Measurements from ENCODE around the gene NME8.
"Not testable (repeated sequence)": the region's sequence is repeated elsewhere in the genome, so short reads cannot be mapped to it uniquely, and the experiment has no call there.

NME8 gene, protein sequence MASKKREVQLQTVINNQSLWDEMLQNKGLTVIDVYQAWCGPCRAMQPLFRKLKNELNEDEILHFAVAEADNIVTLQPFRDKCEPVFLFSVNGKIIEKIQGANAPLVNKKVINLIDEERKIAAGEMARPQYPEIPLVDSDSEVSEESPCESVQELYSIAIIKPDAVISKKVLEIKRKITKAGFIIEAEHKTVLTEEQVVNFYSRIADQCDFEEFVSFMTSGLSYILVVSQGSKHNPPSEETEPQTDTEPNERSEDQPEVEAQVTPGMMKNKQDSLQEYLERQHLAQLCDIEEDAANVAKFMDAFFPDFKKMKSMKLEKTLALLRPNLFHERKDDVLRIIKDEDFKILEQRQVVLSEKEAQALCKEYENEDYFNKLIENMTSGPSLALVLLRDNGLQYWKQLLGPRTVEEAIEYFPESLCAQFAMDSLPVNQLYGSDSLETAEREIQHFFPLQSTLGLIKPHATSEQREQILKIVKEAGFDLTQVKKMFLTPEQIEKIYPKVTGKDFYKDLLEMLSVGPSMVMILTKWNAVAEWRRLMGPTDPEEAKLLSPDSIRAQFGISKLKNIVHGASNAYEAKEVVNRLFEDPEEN

DNA sequence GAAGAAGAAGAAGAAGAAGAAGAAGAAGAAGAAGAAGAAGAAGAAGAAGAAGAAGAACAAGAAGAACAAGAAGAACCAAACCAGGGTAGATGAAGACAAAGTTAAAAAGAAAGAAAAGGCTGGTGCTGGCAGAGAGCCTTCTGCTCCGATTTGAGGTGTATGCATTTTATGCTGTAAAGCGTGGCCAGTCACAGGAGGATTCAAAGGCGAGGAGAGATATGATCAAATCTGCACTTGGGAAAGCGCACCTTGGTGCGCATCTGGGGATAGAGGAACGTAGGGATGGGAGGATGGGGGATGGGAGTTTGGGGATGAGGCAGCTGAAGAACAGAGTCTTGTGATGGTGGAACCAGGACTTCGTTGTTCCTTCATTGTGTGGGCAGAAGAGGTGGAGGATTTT, at the start of gene NME8:
Gene NME8 (plus strand): TSS at position 301 of the 400 bp plus-strand sequence. CDS start 1,670 bp downstream, outside the sequence.
- Histone ChIP-seq H3K9me3 (ENCODE audit: control insufficient read depth in 2 of 2, low read length in 2 of 2) (peaks cover 0 to 5% of the 10 kb centered on the region in 2 donors), H3K9ac (ENCODE audit: low read length in 2 of 2) (no peak within 1 kb of the TSS), H3K36me3 (ENCODE audit: control insufficient read depth in 2 of 2, insufficient read depth in 2 of 2, low read length in 2 of 2) (no peaks in the 10 kb centered on the region), H3K4me3 (ENCODE audit: low read length in 2 of 2) (no peak within 1 kb of the TSS), H3K27ac (ENCODE audit: low read length) (no peak within 1 kb of the TSS), H3K27me3 (ENCODE audit: control insufficient read depth in 1 of 2, insufficient read depth in 2 of 2, low read length in 2 of 2) (no peaks in the 10 kb centered on the region), H3K4me1 (ENCODE audit: control insufficient read depth, insufficient read depth, low read length) (no peaks in the 10 kb centered on the region)

DNA sequence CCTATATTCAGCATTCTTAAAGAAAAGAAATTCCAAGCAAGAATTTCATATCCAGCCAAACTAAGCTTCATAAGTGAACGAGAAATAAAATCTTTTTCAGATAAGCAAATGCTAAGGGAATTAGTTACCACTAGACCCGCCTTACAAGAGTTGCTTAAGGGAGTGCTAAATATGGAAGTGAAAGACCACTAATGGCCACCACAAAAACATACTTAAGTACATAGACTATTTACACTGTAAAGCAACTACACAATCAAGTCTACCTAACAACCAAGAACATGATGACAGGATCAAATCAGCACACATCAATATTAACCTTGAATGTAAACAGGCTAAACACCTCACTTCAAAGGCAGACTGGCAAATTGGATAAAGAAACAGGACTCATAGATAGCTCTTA, 42.2 kb upstream of the NME8 start:
- Histone ChIP-seq H3K27ac (ENCODE audit: low read length) (no peak overlapping the region), H3K9me3 (ENCODE audit: control insufficient read depth in 2 of 2, low read length in 2 of 2) (no peaks in the 10 kb centered on the region), H3K9ac (ENCODE audit: low read length in 2 of 2) (no peak overlapping the region), H3K4me3 (ENCODE audit: low read length in 2 of 2) (no peak overlapping the region), H3K4me1 (ENCODE audit: control insufficient read depth, insufficient read depth, low read length) (no peaks in the 10 kb centered on the region), H3K27me3 (ENCODE audit: control insufficient read depth in 1 of 2, insufficient read depth in 2 of 2, low read length in 2 of 2) (no peaks in the 10 kb centered on the region), H3K36me3 (ENCODE audit: control insufficient read depth in 2 of 2, insufficient read depth in 2 of 2, low read length in 2 of 2) (no peaks in the 10 kb centered on the region)

DNA sequence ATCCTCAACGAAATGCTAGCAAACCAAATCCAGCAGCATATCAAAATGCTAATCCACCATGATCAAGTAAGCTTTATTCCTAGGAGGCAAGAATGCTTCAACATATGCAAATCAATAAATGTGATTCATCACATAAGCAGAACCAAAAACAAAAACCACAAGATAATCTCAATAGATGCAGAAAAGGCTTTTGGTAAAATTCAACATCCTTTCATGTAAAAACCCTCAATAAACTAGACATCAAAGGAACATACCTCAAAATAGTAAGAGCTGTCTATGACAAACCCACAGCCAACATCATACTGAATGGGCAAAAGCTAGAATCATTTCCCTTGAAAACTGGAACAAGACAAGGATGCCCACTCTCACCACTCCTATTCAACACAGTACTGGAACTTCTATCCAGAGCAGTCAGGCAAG, 36.2 kb upstream of the NME8 start:
- not testable (repeated sequence) for H3K27ac ChIP-seq (ENCODE audit: low read length); H3K4me3 ChIP-seq (ENCODE audit: low read length in 2 of 2); H3K9me3 ChIP-seq (ENCODE audit: control insufficient read depth in 2 of 2, low read length in 2 of 2); H3K9ac ChIP-seq (ENCODE audit: low read length in 2 of 2); H3K36me3 ChIP-seq (ENCODE audit: control insufficient read depth in 2 of 2, insufficient read depth in 2 of 2, low read length in 2 of 2); H3K27me3 ChIP-seq (ENCODE audit: control insufficient read depth in 1 of 2, insufficient read depth in 2 of 2, low read length in 2 of 2); H3K4me1 ChIP-seq (ENCODE audit: control insufficient read depth, insufficient read depth, low read length)

DNA sequence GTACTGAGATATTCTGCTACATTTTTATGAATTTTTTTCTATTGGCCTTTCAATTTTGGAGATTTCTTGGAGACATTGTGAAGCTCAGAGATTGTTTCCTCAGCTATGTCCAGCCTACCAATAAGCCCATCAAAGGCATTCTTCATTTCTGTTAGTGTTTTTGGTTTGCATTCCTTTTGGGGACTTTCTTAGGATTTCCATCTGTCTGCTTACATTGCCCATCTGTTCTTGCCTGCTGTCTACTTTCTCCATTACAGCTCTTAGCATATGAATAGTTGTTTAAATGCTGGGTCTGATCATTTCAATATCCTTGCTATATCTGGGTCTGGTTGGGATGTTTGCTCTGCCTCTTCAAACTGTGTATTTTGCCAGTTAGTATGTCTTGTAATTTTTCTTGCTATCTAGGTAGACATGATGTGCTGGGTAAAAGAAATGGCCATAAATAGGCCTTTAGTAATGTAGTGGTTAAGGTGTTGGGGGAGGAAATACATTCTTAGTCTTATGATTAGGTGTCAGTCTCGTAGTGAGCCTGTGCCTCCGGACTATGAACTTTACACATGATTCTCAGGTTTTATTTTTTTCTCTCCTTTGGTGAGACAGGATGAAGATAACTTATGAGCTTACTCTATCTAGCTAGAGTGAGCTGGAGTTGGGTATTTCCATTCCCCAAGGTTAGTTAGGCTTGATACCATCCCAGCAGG, 32.6 kb upstream of the NME8 start:
- H3K4me1 ChIP-seq (ENCODE audit: control insufficient read depth, insufficient read depth, low read length): no peaks in the 10 kb centered on the region
- no peak overlapping the region for H3K27ac ChIP-seq (ENCODE audit: low read length)
- no peaks in the 10 kb centered on the region for H3K27me3 ChIP-seq (ENCODE audit: control insufficient read depth in 1 of 2, insufficient read depth in 2 of 2, low read length in 2 of 2)
- no peak overlapping the region for H3K9ac ChIP-seq (ENCODE audit: low read length in 2 of 2)
- H3K9me3 ChIP-seq (ENCODE audit: control insufficient read depth in 2 of 2, low read length in 2 of 2): no peaks in the 10 kb centered on the region
- H3K4me3 ChIP-seq (ENCODE audit: low read length in 2 of 2): no peak overlapping the region
- H3K36me3 ChIP-seq (ENCODE audit: control insufficient read depth in 2 of 2, insufficient read depth in 2 of 2, low read length in 2 of 2): no peaks in the 10 kb centered on the region

DNA sequence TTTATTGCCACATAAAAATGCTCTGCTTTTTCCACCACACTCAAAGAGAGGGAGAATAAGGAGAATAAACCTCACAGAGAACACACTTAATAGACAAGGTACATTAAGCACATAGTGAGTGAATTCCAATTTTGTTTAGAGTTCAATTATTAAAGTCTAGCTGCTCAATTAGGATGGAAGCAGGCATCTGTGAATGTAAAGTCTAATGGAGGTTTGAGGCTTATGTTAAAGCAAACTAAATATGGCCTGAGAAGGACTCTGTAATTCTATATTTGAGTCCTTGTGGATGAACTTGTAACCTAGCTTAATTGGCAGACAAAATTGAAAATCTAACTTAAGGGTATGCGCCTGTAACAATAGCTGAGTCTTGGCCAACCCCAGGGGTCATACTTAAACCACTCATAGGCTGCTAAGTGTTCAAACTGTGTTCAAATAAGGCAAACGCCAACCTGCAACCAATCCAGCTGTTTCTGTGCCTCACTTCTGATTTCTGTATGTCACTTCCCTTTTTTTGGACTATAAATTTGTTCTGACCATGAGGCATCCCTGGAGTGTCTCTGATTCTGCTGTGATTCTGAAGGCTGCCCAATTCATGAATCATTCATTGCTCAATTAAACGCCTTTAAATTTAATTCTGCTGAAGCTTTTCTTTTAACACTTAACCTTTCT, 31.3 kb upstream of the NME8 start:
- Histone ChIP-seq H3K27me3 (ENCODE audit: control insufficient read depth in 1 of 2, insufficient read depth in 2 of 2, low read length in 2 of 2) (no peaks in the 10 kb centered on the region), H3K36me3 (ENCODE audit: control insufficient read depth in 2 of 2, insufficient read depth in 2 of 2, low read length in 2 of 2) (no peaks in the 10 kb centered on the region), H3K4me1 (ENCODE audit: control insufficient read depth, insufficient read depth, low read length) (no peaks in the 10 kb centered on the region), H3K4me3 (ENCODE audit: low read length in 2 of 2) (no peak overlapping the region), H3K27ac (ENCODE audit: low read length) (no peak overlapping the region), H3K9ac (ENCODE audit: low read length in 2 of 2) (no peak overlapping the region), H3K9me3 (ENCODE audit: control insufficient read depth in 2 of 2, low read length in 2 of 2) (peaks cover 4 to 5% of the 10 kb centered on the region in 2 donors)

DNA sequence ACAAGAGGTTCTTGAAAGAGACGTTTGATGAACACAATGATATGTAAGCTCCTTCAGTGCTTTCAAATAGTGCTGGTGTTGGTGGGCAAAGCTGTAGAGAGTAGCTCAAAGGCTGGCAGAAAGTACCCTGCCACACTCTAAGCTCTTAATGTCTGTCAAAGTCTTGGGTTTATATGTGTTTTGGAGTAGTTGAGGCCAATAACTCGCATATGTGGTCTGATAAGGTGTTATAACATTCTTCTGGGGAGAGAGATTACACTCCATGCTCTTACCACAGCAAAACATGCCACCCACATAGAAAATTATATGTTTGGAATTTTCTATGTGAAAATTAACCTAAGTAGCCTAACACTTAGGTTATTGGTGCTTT, 30.8 kb upstream of the NME8 start:
- Histone ChIP-seq H3K4me1 (ENCODE audit: control insufficient read depth, insufficient read depth, low read length) (no peaks in the 10 kb centered on the region), H3K9me3 (ENCODE audit: control insufficient read depth in 2 of 2, low read length in 2 of 2) (peaks cover 4 to 5% of the 10 kb centered on the region in 2 donors), H3K27me3 (ENCODE audit: control insufficient read depth in 1 of 2, insufficient read depth in 2 of 2, low read length in 2 of 2) (no peaks in the 10 kb centered on the region), H3K9ac (ENCODE audit: low read length in 2 of 2) (no peak overlapping the region), H3K27ac (ENCODE audit: low read length) (no peak overlapping the region), H3K4me3 (ENCODE audit: low read length in 2 of 2) (no peak overlapping the region), H3K36me3 (ENCODE audit: control insufficient read depth in 2 of 2, insufficient read depth in 2 of 2, low read length in 2 of 2) (no peaks in the 10 kb centered on the region)

DNA sequence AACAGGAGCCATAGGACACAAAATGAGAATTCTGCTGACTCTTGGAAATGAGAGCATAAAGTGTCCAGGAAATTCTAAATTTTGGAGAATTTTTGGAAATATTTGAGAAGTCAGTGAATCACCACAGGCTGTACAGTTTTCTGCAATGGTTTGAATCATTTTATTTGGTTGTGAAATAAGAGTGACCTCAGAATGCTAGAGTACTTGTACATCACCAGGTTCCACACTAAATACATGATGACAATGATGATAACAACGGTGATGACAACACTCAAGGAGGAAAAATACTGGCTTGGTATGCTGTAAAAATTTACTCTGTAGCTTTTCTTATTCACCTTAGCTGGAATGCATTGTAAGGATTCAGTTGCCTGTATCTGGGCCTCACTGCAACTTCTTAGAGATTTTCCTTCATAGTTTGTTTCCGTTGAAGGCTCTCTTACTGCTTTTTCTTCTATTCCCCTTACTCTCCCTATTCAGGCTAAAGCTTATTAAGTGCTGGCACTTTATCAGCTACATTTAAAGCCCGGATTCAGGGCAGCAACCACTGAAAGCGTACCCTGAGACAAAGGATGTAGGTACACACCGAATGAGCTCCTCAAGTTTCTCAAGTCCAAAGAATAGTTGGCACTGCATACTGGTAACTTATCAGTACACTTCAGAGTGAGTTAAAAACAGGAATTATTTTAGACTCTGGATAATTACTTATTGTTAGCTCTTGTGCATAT, 30.2 kb upstream of the NME8 start:
- H3K36me3 ChIP-seq (ENCODE audit: control insufficient read depth in 2 of 2, insufficient read depth in 2 of 2, low read length in 2 of 2): no peaks in the 10 kb centered on the region
- H3K4me1 ChIP-seq (ENCODE audit: control insufficient read depth, insufficient read depth, low read length): no peaks in the 10 kb centered on the region
- no peak overlapping the region for H3K9ac ChIP-seq (ENCODE audit: low read length in 2 of 2)
- peaks cover 4 to 5% of the 10 kb centered on the region in 2 donors for H3K9me3 ChIP-seq (ENCODE audit: control insufficient read depth in 2 of 2, low read length in 2 of 2)
- H3K27ac ChIP-seq (ENCODE audit: low read length): no peak overlapping the region
- no peaks in the 10 kb centered on the region for H3K27me3 ChIP-seq (ENCODE audit: control insufficient read depth in 1 of 2, insufficient read depth in 2 of 2, low read length in 2 of 2)
- no peak overlapping the region for H3K4me3 ChIP-seq (ENCODE audit: low read length in 2 of 2)

DNA sequence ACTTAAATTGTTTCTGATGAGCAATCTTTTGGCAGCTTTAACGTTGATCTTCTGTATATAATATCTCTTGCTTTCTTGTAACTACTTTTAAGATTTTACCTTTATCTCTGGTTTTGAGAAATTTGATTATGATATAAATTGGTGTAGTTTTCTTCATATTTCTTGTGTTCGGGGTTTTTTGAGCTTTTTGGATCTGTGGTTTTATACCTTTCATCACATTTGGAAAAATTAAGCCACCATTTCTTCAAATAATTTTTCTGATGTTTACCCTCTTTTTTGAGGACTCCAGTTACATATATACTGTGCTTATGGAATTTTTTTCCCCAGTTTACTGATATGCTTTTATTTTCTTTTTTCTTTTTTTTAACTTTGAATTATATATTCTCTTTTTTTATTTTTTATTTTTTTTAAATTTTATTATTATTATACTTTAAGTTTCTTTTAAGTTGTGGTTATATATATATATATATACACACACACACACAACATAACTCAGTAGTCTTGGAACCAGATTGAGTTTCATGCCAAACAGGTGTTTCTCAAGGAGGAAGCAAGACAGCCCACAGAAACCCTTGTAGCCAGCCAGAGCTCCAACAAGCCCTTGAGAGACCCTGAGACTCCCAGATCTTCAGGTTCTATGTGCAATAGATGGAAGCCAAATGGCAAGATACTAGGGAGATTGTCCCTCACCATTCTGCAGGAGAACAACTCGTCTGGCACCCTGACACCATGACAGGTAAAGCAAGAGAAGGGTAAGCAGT, 27.5 kb upstream of the NME8 start:
- Histone ChIP-seq H3K4me3 (ENCODE audit: low read length in 2 of 2) (no peak overlapping the region), H3K9me3 (ENCODE audit: control insufficient read depth in 2 of 2, low read length in 2 of 2) (peaks cover 4 to 5% of the 10 kb centered on the region in 2 donors), H3K9ac (ENCODE audit: low read length in 2 of 2) (no peak overlapping the region), H3K27ac (ENCODE audit: low read length) (no peak overlapping the region), H3K4me1 (ENCODE audit: control insufficient read depth, insufficient read depth, low read length) (no peaks in the 10 kb centered on the region), H3K27me3 (ENCODE audit: control insufficient read depth in 1 of 2, insufficient read depth in 2 of 2, low read length in 2 of 2) (no peaks in the 10 kb centered on the region), H3K36me3 (ENCODE audit: control insufficient read depth in 2 of 2, insufficient read depth in 2 of 2, low read length in 2 of 2) (no peaks in the 10 kb centered on the region)

DNA sequence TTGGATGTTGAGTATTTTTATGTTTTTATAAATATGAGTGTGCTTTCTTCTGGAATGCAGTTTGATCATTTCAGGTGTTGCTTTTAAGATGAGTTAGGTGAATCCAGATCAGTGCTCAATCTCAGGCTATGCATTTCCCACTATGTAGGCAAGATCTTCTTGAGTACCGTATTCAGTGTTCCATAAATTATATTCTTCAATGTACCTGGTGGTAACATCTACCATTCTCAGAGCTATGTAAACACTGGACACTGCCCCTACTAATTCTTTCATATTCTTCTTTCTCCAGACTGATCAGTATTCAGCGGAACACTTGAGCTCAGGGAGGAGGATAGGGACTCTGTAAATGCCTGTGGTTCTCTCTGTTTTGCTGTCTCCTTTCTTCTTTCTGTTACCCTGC, 25.5 kb upstream of the NME8 start:
- peaks cover 0 to 4% of the 10 kb centered on the region in 2 donors for H3K27me3 ChIP-seq (ENCODE audit: control insufficient read depth in 1 of 2, insufficient read depth in 2 of 2, low read length in 2 of 2)
- no peak overlapping the region for H3K4me3 ChIP-seq (ENCODE audit: low read length in 2 of 2)
- H3K9ac ChIP-seq (ENCODE audit: low read length in 2 of 2): no peak overlapping the region
- no peaks in the 10 kb centered on the region for H3K4me1 ChIP-seq (ENCODE audit: control insufficient read depth, insufficient read depth, low read length)
- peaks cover 4 to 5% of the 10 kb centered on the region in 2 donors for H3K9me3 ChIP-seq (ENCODE audit: control insufficient read depth in 2 of 2, low read length in 2 of 2)
- H3K36me3 ChIP-seq (ENCODE audit: control insufficient read depth in 2 of 2, insufficient read depth in 2 of 2, low read length in 2 of 2): no peaks in the 10 kb centered on the region
- H3K27ac ChIP-seq (ENCODE audit: low read length): no peak overlapping the region

Data from stomach smooth muscle (tissue), 2 donors.